Transverse colon (tissue), 4 donors: ENCODE data around the gene TRIM68. TPM values are rescaled to one million over a fixed set of nuclear protein-coding genes. Genes with fewer than 3 reads are reported as not detected.

Source experiments
- DNase-seq: peaks from one replicate; pipeline ENCODE4 v3.0.0-alpha.2; 2019
- H3K27ac ChIP-seq, 4 donors: fragments of 200-600 bp; sonication (generic); 2 replicates each; pipeline ENCODE4 v1.5.1; 2016 to 2018; ENCODE audit warnings: inconsistent platforms in 4 of 4
- H3K27me3 ChIP-seq: fragments of 200-600 bp; sonication (generic); 2 replicates; pipeline ENCODE4 v1.5.1; 2017; ENCODE audit warnings: inconsistent platforms
- H3K36me3 ChIP-seq, 4 donors: fragments of 200-600 bp; sonication (generic); 2 replicates each; pipeline ENCODE4 v1.5.1; 2017 to 2019; ENCODE audit warnings: inconsistent platforms in 4 of 4
- H3K4me1 ChIP-seq, 4 donors: fragments of 200-600 bp; sonication (generic); 2 replicates each; pipeline ENCODE4 v1.5.1; 2017 to 2020; ENCODE audit warnings: inconsistent platforms in 4 of 4
- H3K4me3 ChIP-seq, 4 donors: fragments of 200-600 bp; sonication (generic); 1 replicate in 1 of 4; 2 replicates in 3 of 4; pipeline versions ENCODE4 v1.5.1 to v1.6.1; 2017 to 2019; ENCODE audit warnings: inconsistent platforms in 4 of 4
- H3K9me3 ChIP-seq, 2 donors: fragments of 200-600 bp; sonication (generic); 2 replicates each; pipeline ENCODE4 v1.5.1; 2017 to 2019; ENCODE audit warnings: inconsistent platforms in 2 of 2
- EP300 ChIP-seq: sonication (generic); formaldehyde crosslinking; IDR thresholded peaks from one replicate; pipeline ENCODE4 v1.6.1; 2017; ENCODE audit warnings: antibody characterized with exemption, low read depth
- POLR2A ChIP-seq: fragments of 450-650 bp; IDR thresholded peaks from one replicate; pipeline ENCODE4 v1.6.1; 2016; ENCODE audit warnings: antibody characterized with exemption, mild to moderate bottlenecking, moderate library complexity
- POLR2AphosphoS5 ChIP-seq, 3 donors: sonication (generic); formaldehyde crosslinking; IDR thresholded peaks; one replicate each; pipeline ENCODE4 v1.6.1; 2016; ENCODE audit warnings: antibody characterized with exemption in 3 of 3
- WGBS, 2 donors: methylation state at CpG; one replicate each; pipeline ENCODE4 v1.1.5; 2018; ENCODE audit warnings: low coverage in 1 of 2; 5-methylcytosine and 5-hydroxymethylcytosine counted together
- in situ Hi-C, 4 donors: fragments of 200-750 bp; cut with MboI; loops; one replicate each; pipeline versions ENCODE4 v1.15.0 to v1.15.1; 2017; ENCODE audit warnings: low sequenced_read_pairs in 3 of 4, low pct_ligation_motif_present in 1 of 4, low pct_unique_long_range_greater_than_20kb in 1 of 4
- intact Hi-C: fragments of 100-400 bp; cut with DNase I; formaldehyde crosslinking; loops from one replicate; pipeline ENCODE4 v1.15.1; 2023; ENCODE audit warnings: low total_unique reads
- total RNA-seq, 4 donors: library from RNA; depleted of rRNA; stranded (reverse); fragments of >200 nt; gene quantifications; one replicate each; pipeline ENCODE4 v1.1.0, GENCODE V29; 2016
- TF ChIP-seq, protein P1 (sequence below), 5 experiments: fragments of 200-600 bp in 3 of 5; fragments of 450-650 bp in 2 of 5; sonication (generic) in 3 of 5; IDR thresholded peaks; 1 replicate in 2 of 5; 2 replicates in 3 of 5; pipeline ENCODE4 v1.5.1; 2016 to 2017; ENCODE audit warnings: antibody characterized with exemption in 5 of 5, inconsistent platforms in 3 of 5, mild to moderate bottlenecking in 2 of 5, moderate library complexity in 1 of 5

TRIM68 gene
- total RNA-seq, 4 donors from 2014 or later, result 12.1 to 30.2 (median 19.9) TPM

GRCh38 chr11:4581443-4581842 lies 26.6 kb downstream of the TRIM68 start, which contains the start of gene OR52I2:
OR52I2 (plus strand) TSS chr11:4581743.
- in situ Hi-C loops (no loop called here), intact Hi-C loops (no loop called here)
- no peaks in the 10 kb centered on the region for H3K27me3 ChIP-seq
- TF ChIP-seq EP300 (no peak), POLR2A (no peak), POLR2AphosphoS5 (IDR thresholded peaks at IDR 0.05) (no peak)
- TF ChIP-seq, protein P1, sequence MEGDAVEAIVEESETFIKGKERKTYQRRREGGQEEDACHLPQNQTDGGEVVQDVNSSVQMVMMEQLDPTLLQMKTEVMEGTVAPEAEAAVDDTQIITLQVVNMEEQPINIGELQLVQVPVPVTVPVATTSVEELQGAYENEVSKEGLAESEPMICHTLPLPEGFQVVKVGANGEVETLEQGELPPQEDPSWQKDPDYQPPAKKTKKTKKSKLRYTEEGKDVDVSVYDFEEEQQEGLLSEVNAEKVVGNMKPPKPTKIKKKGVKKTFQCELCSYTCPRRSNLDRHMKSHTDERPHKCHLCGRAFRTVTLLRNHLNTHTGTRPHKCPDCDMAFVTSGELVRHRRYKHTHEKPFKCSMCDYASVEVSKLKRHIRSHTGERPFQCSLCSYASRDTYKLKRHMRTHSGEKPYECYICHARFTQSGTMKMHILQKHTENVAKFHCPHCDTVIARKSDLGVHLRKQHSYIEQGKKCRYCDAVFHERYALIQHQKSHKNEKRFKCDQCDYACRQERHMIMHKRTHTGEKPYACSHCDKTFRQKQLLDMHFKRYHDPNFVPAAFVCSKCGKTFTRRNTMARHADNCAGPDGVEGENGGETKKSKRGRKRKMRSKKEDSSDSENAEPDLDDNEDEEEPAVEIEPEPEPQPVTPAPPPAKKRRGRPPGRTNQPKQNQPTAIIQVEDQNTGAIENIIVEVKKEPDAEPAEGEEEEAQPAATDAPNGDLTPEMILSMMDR (IDR thresholded peaks at IDR 0.05), result no peak
- no peak within 1 kb of the TSS for H3K27ac ChIP-seq
- no peak within 1 kb of the TSS for H3K4me3 ChIP-seq
- no peaks in the 10 kb centered on the region for H3K36me3 ChIP-seq
- DNase-seq, result no peak
- H3K4me1 ChIP-seq, result no peaks in the 10 kb centered on the region
- no peaks in the 10 kb centered on the region for H3K9me3 ChIP-seq

DNA sequence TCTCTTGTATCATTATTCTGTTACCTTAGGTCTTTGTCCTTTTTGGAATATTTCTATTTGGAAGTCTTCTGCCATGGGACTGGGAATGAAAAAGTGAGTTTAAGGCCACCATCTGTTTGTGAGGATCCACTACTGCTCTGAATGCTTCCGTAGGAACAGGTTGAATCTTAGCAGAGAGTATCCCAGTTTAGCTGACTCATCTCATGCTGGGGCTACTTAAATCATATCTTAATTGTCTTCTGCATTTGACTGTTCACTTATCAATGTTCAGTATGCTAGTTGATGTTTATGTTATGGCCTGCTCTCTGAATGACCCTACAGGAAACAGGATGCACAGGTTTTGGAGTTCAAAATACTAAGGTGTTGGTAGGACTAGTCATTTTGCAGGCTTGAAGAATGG lies 27.9 kb downstream of the TRIM68 start:
- TF ChIP-seq EP300 (no peak), POLR2A (no peak), POLR2AphosphoS5 (IDR thresholded peaks at IDR 0.05) (no peak)
- TF ChIP-seq, protein P1 (IDR thresholded peaks at IDR 0.05), result no peak
- in situ Hi-C loops (no loop called here), intact Hi-C loops (no loop called here)
- no peak for DNase-seq
- Histone ChIP-seq H3K27ac (no peak overlapping the region), H3K9me3 (no peaks in the 10 kb centered on the region), H3K27me3 (no peaks in the 10 kb centered on the region), H3K4me3 (no peak overlapping the region), H3K4me1 (no peaks in the 10 kb centered on the region), H3K36me3 (no peaks in the 10 kb centered on the region)
- WGBS, 2 donors, result 74% methylated on average over 1 of the region's 1 CpG; no CpG with 5 or more reads in 1 of the 2 donors

- no peaks in the 10 kb centered on the region for H3K9me3 ChIP-seq
- 77 to 87% methylated on average over 6 of the region's 6 CpGs for WGBS, 2 donors
- H3K27ac ChIP-seq, result no peak overlapping the region
- H3K4me1 ChIP-seq, result no peaks in the 10 kb centered on the region
- no peak for DNase-seq
- no peaks in the 10 kb centered on the region for H3K27me3 ChIP-seq
- intact Hi-C loops (no loop called here), in situ Hi-C loops (no loop called here)
- TF ChIP-seq, protein P1 (IDR thresholded peaks at IDR 0.05), result no peak
- no peak for TF ChIP-seq POLR2AphosphoS5 (IDR thresholded peaks at IDR 0.05)
- no peak for TF ChIP-seq POLR2A
- no peaks in the 10 kb centered on the region for H3K36me3 ChIP-seq
- H3K4me3 ChIP-seq, result no peak overlapping the region
Measured at GRCh38 chr11:4578624-4579023, 29.4 kb downstream of the TRIM68 start.

- 38 to 43% methylated on average over 1 to 2 of the region's 2 CpGs for WGBS, 2 donors
- H3K9me3 ChIP-seq, result no peaks in the 10 kb centered on the region
- no peaks in the 10 kb centered on the region for H3K4me1 ChIP-seq
- H3K27ac ChIP-seq, result no peak overlapping the region
- intact Hi-C loops, result no loop called here
- DNase-seq, result no peak
- no peaks in the 10 kb centered on the region for H3K36me3 ChIP-seq
- TF ChIP-seq, protein P1 (IDR thresholded peaks at IDR 0.05), result no peak
- no peak for TF ChIP-seq EP300
- no peak for TF ChIP-seq POLR2AphosphoS5 (IDR thresholded peaks at IDR 0.05)
- TF ChIP-seq POLR2A, result no peak
- no peaks in the 10 kb centered on the region for H3K27me3 ChIP-seq
- H3K4me3 ChIP-seq, result no peak overlapping the region
- in situ Hi-C loops, result no loop called here
Measured at GRCh38 chr11:4577761-4578160, 30.3 kb downstream of the TRIM68 start.
